Activated T-cell treated with anti-CD3 and anti-CD28 coated beads, Interleukin-2, amount 50 U/mL, for 24 hours (primary cell): ENCODE measurements around the gene CTDSPL.

ENCODE experiments used
- DNase-seq: peaks from one replicate; pipeline ENCODE4 v3.0.0-alpha.2; 2020
- H3K27ac Mint-ChIP-seq: 2 replicates; pipeline ENCODE4 v1.8.0; 2020; ENCODE audit warnings: mild to moderate bottlenecking, mixed read lengths
- H3K27me3 Mint-ChIP-seq: 2 replicates; pipeline ENCODE4 v1.8.0; 2020; ENCODE audit warnings: mixed read lengths
- H3K36me3 Mint-ChIP-seq: 2 replicates; pipeline ENCODE4 v1.8.0; 2020; ENCODE audit warnings: low read depth, mixed read lengths
- H3K4me1 Mint-ChIP-seq: 2 replicates; pipeline ENCODE4 v1.8.0; 2020; ENCODE audit warnings: low read depth, mixed read lengths
- H3K4me3 Mint-ChIP-seq: 2 replicates; pipeline ENCODE4 v1.8.0; 2020; ENCODE audit warnings: mild to moderate bottlenecking, moderate library complexity, mixed read lengths
- H3K9me3 Mint-ChIP-seq: 2 replicates; pipeline ENCODE4 v1.8.0; 2020; ENCODE audit warnings: mixed read lengths

Gene CTDSPL

GRCh38 chr3:37999836-38000235, 138.2 kb downstream of the CTDSPL start:
- no peaks in the 10 kb centered on the region for H3K9me3 Mint-ChIP-seq
- H3K4me3 Mint-ChIP-seq, result no peak overlapping the region
- peaks cover 58% of the 10 kb centered on the region for H3K4me1 Mint-ChIP-seq
- peak; percentile 20 for DNase-seq
- no peaks in the 10 kb centered on the region for H3K27me3 Mint-ChIP-seq
- peak overlapping the region; percentile 48 for H3K27ac Mint-ChIP-seq
- peaks cover 83% of the 10 kb centered on the region for H3K36me3 Mint-ChIP-seq

DNA sequence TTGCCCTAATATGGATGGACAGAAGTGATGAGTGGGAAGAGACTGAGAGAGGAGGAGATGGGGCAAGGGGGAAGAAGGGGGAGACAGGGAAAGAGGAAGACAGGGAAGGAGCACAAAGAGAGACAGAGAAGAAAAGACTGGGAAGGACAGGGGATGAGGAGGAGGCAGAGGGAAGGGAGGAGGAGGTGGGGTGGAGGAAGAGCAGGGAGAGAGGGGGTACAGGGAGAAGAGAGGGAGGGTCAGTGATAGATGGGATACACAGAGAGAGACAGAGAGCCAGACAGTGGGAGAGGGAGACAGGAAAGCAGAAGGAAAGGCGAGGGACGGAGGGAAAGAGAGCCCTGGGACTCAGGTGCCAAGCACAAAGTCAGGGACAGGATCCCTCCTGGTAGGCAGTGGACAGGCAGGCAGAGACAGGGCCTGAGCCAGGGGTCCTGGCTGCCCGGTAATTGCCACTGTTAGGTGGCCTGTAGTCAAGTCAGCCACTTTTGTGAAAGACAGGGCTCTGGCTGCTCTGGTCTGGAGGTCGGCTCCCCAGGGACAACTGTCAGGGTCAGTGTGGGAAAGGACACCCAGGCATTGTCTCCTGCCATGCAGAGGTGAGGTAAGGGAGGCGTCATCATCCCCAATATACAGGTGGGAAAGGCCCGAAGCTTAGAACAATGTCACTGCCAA, 138.7 kb downstream of the CTDSPL start:
- Mint-ChIP-seq H3K27ac (peak overlapping the region; percentile 20), H3K36me3 (peaks cover 87% of the 10 kb centered on the region), H3K4me3 (no peak overlapping the region), H3K4me1 (peaks cover 54% of the 10 kb centered on the region), H3K9me3 (no peaks in the 10 kb centered on the region), H3K27me3 (no peaks in the 10 kb centered on the region)
- peak; percentile 26 for DNase-seq

GRCh38 chr3:38000965-38001455, 139.3 kb downstream of the CTDSPL start:
- Mint-ChIP-seq H3K27ac (peak overlapping the region; percentile 20), H3K36me3 (peaks cover 87% of the 10 kb centered on the region), H3K27me3 (no peaks in the 10 kb centered on the region), H3K9me3 (no peaks in the 10 kb centered on the region), H3K4me3 (no peak overlapping the region), H3K4me1 (peaks cover 48% of the 10 kb centered on the region)
- no peak for DNase-seq

- H3K9me3 Mint-ChIP-seq, result no peaks in the 10 kb centered on the region
- no peak overlapping the region for H3K27ac Mint-ChIP-seq
- no peak overlapping the region for H3K4me3 Mint-ChIP-seq
- H3K36me3 Mint-ChIP-seq, result peaks cover 87% of the 10 kb centered on the region
- H3K27me3 Mint-ChIP-seq, result no peaks in the 10 kb centered on the region
- peaks cover 42% of the 10 kb centered on the region for H3K4me1 Mint-ChIP-seq
- DNase-seq, result peak; percentile 24
Measured at GRCh38 chr3:38001456-38002081, 139.9 kb downstream of the CTDSPL start.

DNA sequence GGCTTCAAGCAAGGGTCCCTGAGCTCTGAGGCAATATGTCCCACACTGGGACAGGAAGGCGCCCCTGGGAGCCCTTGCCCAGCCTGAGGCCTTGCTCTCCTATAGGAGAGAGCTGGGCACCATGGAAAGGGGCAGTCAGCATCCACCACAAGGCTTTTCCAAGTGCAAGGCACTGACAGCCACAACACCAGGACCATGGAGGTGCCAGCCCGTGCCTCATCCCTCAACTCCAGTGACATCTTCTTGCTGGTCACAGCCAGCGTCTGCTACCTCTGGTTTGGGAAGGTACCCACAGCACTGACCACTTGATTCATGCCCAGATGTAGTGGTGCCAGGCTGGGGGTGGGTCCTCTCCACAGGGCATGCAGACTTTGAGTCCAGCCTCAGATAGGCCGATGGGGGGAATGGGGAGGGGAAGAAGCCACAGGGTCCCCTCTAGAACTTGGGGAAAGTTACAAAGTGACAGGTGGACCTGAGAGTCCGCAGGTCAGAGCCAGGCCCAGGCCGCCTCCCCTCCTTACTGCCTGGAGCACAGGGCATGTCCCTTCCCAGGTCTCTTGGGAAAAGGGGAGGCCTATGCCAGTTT, 140.7 kb downstream of the CTDSPL start:
- H3K4me3 Mint-ChIP-seq, result no peak overlapping the region
- H3K36me3 Mint-ChIP-seq, result peaks cover 83% of the 10 kb centered on the region
- H3K4me1 Mint-ChIP-seq, result peaks cover 34% of the 10 kb centered on the region
- H3K27me3 Mint-ChIP-seq, result no peaks in the 10 kb centered on the region
- DNase-seq, result no peak
- H3K27ac Mint-ChIP-seq, result no peak overlapping the region
- no peaks in the 10 kb centered on the region for H3K9me3 Mint-ChIP-seq

DNA sequence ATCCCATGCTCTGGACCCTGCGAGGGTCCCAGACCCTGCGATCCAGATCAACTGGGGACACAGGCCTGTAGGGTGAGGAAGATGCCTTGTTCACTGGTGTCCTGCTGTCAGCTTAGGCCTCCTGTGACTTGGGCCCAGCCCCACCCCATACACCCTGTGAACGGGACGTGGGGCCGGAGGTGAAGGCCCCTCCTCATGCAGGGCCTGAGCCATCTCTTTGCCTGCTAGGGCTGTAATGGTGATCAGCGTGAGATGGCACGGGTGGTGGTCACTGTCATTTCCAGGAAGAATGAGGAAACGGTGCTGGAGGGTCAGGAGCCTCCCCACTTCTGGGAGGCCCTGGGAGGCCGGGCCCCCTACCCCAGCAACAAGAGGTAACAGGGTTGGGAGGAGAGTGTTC, 141.3 kb downstream of the CTDSPL start:
- no peaks in the 10 kb centered on the region for H3K27me3 Mint-ChIP-seq
- peaks cover 84% of the 10 kb centered on the region for H3K36me3 Mint-ChIP-seq
- no peak overlapping the region for H3K4me3 Mint-ChIP-seq
- peak overlapping the region; percentile 48 for H3K27ac Mint-ChIP-seq
- H3K9me3 Mint-ChIP-seq, result no peaks in the 10 kb centered on the region
- H3K4me1 Mint-ChIP-seq, result peaks cover 32% of the 10 kb centered on the region
- DNase-seq, result no peak

- Mint-ChIP-seq H3K27me3 (no peaks in the 10 kb centered on the region), H3K36me3 (peaks cover 84% of the 10 kb centered on the region), H3K4me1 (peaks cover 28% of the 10 kb centered on the region), H3K9me3 (no peaks in the 10 kb centered on the region), H3K4me3 (no peak overlapping the region), H3K27ac (peak overlapping the region; percentile 48)
- DNase-seq, result peak; percentile 77
Measured at GRCh38 chr3:38003371-38003816, 141.7 kb downstream of the CTDSPL start.

GRCh38 chr3:38003817-38004414, 142.2 kb downstream of the CTDSPL start:
- H3K36me3 Mint-ChIP-seq, result peaks cover 86% of the 10 kb centered on the region
- H3K4me1 Mint-ChIP-seq, result peaks cover 23% of the 10 kb centered on the region
- no peaks in the 10 kb centered on the region for H3K27me3 Mint-ChIP-seq
- DNase-seq, result no peak
- H3K9me3 Mint-ChIP-seq, result no peaks in the 10 kb centered on the region
- no peak overlapping the region for H3K4me3 Mint-ChIP-seq
- H3K27ac Mint-ChIP-seq, result peak overlapping the region; percentile 20

DNA sequence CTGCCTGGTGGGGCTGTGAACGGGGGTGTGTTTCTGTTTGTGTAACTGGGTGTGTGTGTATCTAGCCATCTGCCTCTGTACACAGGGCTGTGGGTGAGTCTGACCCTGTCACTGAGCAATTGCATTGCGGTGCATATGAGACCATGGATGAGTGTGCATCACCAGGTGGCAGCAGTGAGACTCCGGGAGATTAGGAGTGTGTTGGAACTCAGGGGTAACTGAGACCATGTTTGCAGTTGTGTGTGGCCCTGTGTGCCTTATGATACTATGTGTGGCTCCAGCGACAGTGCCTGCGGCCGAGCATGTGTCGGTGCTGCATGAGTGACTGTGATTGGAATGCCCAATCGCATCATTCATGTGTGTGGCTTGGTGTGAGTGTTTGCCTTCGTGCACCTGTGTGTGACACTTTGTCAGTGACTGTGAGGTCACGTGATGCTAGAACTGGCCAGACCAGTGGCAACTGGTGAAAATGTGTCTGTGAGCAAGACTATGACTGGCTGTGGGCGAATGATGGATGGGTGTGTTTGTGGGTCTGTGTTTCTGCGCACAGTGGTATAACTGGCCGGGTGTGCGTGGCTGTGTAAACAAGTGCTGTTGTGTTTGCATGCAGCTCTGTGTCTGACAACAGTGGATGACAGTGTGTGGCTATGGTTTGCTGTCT, 142.9 kb downstream of the CTDSPL start:
- no peaks in the 10 kb centered on the region for H3K9me3 Mint-ChIP-seq
- peak; percentile 65 for DNase-seq
- peaks cover 18% of the 10 kb centered on the region for H3K4me1 Mint-ChIP-seq
- H3K36me3 Mint-ChIP-seq, result peaks cover 83% of the 10 kb centered on the region
- no peaks in the 10 kb centered on the region for H3K27me3 Mint-ChIP-seq
- H3K27ac Mint-ChIP-seq, result peak overlapping the region; percentile 35
- H3K4me3 Mint-ChIP-seq, result no peak overlapping the region

DNA sequence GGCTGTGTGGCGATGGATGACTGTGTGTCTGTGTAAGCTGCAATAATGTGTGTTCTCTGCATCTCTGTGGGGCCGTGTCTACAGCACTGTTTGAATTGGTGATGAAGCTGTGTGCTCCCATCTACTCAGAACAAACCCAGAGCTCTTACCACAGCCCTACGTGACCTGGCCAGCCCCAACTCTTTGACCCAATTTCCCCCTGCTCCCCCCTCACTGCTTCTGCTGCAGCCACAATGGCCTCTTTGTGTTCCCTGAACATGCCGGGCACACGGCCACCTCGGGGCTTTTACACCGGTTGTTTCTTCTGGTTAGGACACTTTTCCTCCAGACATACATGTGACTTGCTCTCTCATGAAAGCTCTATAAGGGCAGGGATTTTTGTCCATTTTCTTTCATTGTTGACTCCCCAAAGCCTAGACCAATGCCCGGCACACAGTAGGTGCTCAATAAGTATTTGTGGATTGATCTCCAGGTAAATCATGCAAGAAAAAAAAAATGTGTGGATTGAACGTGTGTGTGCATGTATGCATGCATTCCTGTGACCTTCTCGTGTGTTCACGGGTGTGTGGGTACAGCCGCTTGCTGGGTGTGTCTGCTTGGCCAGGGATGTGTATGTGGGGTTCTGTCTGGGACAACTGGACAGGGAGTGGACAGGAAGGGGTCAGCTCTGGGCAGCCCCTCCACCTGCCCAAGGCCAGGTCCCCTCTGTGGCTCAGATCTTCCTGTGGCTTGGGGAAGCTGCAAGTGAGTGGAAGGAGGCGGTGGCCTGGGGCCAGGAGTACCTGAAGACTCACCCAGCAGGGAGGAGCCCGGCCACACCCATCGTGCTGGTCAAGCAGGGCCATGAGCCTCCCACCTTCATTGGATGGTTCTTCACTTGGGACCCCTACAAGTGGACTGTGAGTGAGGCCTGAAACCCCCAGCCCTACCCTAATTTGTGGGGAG, 143.7 kb downstream of the CTDSPL start:
- no peaks in the 10 kb centered on the region for H3K27me3 Mint-ChIP-seq
- H3K4me3 Mint-ChIP-seq, result no peak overlapping the region
- peaks cover 16% of the 10 kb centered on the region for H3K4me1 Mint-ChIP-seq
- H3K9me3 Mint-ChIP-seq, result no peaks in the 10 kb centered on the region
- no peak for DNase-seq
- H3K27ac Mint-ChIP-seq, result peak overlapping the region; percentile 35
- H3K36me3 Mint-ChIP-seq, result peaks cover 76% of the 10 kb centered on the region

DNA sequence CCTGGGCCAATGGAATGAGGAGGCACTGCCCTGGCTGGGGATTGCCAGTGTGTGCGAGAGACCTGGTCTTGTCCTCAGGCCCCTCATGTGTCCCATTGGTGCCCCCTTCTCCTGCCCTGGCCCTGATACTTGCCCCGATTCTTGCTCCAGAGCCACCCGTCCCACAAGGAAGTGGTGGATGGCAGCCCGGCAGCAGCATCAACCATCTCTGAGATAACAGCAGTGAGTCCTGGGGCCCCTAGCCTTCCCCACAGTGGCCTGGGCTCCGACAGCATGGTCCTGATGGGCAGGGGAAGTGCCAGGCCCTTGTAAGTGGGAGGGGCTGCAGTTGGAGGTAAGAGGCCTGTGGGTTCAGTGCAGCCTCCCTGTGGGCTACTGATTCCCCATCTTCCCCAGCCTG, 144.4 kb downstream of the CTDSPL start:
- Mint-ChIP-seq H3K27me3 (no peaks in the 10 kb centered on the region), H3K27ac (no peak overlapping the region)
- DNase-seq, result no peak

GRCh38 chr3:38006445-38006995, 144.8 kb downstream of the CTDSPL start:
- H3K4me1 Mint-ChIP-seq, result peaks cover 16% of the 10 kb centered on the region
- no peaks in the 10 kb centered on the region for H3K27me3 Mint-ChIP-seq

More for the DNA sequence above, 144.4 kb downstream of the CTDSPL start:
- Mint-ChIP-seq H3K4me1 (peaks cover 16% of the 10 kb centered on the region), H3K36me3 (peaks cover 69% of the 10 kb centered on the region), H3K9me3 (no peaks in the 10 kb centered on the region), H3K4me3 (no peak overlapping the region)

DNA sequence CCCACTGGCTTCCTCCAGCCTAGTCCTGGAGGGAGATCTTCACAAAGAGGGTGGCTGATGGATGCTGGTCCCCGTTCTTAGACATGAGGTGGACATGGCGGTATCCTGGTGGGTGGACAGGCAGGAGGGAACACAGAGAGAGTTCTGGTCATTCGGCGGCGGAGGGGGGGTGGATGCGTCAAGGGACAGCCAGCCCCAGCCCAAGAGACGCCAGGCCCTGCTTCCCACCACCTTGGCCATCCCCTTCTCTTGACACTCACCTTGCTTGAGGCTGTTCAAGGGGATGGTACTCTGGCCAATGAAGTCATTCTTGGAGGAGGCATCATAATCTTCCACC, 146.0 kb downstream of the CTDSPL start:
- Mint-ChIP-seq H3K36me3 (peaks cover 59% of the 10 kb centered on the region), H3K27me3 (no peaks in the 10 kb centered on the region), H3K27ac (no peak overlapping the region)

More at GRCh38 chr3:38006445-38006995, 144.8 kb downstream of the CTDSPL start:
- H3K9me3 Mint-ChIP-seq, result no peaks in the 10 kb centered on the region
- no peak for DNase-seq
- H3K4me3 Mint-ChIP-seq, result no peak overlapping the region
- H3K36me3 Mint-ChIP-seq, result peaks cover 69% of the 10 kb centered on the region
- no peak overlapping the region for H3K27ac Mint-ChIP-seq

More for the DNA sequence above, 146.0 kb downstream of the CTDSPL start:
- H3K4me1 Mint-ChIP-seq, result peaks cover 16% of the 10 kb centered on the region
- H3K4me3 Mint-ChIP-seq, result no peak overlapping the region
- no peaks in the 10 kb centered on the region for H3K9me3 Mint-ChIP-seq
- no peak for DNase-seq
